GM21515 (cell line): ENCODE results near the gene ATP1B3.
"Not testable (repeated sequence)": the region's sequence is repeated elsewhere in the genome, so short reads cannot be mapped to it uniquely, and the experiment has no call there.

Source experiments
- ATAC-seq: cut with Tn5 transposase; IDR thresholded peaks from one replicate; pipeline ENCODE4 v1.9.1; 2021; ENCODE audit not compliant: unreplicated experiment

The ATP1B3 gene

GRCh38 chr3:141941093-141941492 is 64.7 kb downstream of the ATP1B3 start:
- no peak for ATAC-seq

GRCh38 chr3:141942006-141942405 is 65.6 kb downstream of the ATP1B3 start:
- ATAC-seq = no peak

- no peak for ATAC-seq
Measured at GRCh38 chr3:141945726-141946485, 69.5 kb downstream of the ATP1B3 start.

- ATAC-seq = no peak
Measured at GRCh38 chr3:141949399-141949798, 73.0 kb downstream of the ATP1B3 start.

- ATAC-seq = no peak
Measured at GRCh38 chr3:141949972-141950371, 73.5 kb downstream of the ATP1B3 start.

- ATAC-seq = no peak
Measured at GRCh38 chr3:141950572-141951493, 74.4 kb downstream of the ATP1B3 start.

GRCh38 chr3:141952611-141953010 is 76.2 kb downstream of the ATP1B3 start:
- ATAC-seq = no peak

GRCh38 chr3:141955175-141955574 is 78.7 kb downstream of the ATP1B3 start:
- ATAC-seq = no peak

GRCh38 chr3:141959589-141960554 is 83.4 kb downstream of the ATP1B3 start:
- no peak for ATAC-seq

GRCh38 chr3:141960731-141961130 is 84.3 kb downstream of the ATP1B3 start:
- no peak for ATAC-seq

GRCh38 chr3:141963301-141963700 is 86.9 kb downstream of the ATP1B3 start:
- ATAC-seq = no peak

- ATAC-seq = no peak
Measured at GRCh38 chr3:141965471-141965870, 89.0 kb downstream of the ATP1B3 start.

- no peak for ATAC-seq
Measured at GRCh38 chr3:141969711-141970110, 93.3 kb downstream of the ATP1B3 start.

GRCh38 chr3:141971571-141971970 is 95.1 kb downstream of the ATP1B3 start:
- no peak for ATAC-seq

- no peak for ATAC-seq
Measured at GRCh38 chr3:141972399-141972798, 96.0 kb downstream of the ATP1B3 start.

- not testable (repeated sequence) for ATAC-seq
Measured at GRCh38 chr3:141974777-141975176, 98.3 kb downstream of the ATP1B3 start.
